ENCODE results near the gene KRT5.

DNA sequence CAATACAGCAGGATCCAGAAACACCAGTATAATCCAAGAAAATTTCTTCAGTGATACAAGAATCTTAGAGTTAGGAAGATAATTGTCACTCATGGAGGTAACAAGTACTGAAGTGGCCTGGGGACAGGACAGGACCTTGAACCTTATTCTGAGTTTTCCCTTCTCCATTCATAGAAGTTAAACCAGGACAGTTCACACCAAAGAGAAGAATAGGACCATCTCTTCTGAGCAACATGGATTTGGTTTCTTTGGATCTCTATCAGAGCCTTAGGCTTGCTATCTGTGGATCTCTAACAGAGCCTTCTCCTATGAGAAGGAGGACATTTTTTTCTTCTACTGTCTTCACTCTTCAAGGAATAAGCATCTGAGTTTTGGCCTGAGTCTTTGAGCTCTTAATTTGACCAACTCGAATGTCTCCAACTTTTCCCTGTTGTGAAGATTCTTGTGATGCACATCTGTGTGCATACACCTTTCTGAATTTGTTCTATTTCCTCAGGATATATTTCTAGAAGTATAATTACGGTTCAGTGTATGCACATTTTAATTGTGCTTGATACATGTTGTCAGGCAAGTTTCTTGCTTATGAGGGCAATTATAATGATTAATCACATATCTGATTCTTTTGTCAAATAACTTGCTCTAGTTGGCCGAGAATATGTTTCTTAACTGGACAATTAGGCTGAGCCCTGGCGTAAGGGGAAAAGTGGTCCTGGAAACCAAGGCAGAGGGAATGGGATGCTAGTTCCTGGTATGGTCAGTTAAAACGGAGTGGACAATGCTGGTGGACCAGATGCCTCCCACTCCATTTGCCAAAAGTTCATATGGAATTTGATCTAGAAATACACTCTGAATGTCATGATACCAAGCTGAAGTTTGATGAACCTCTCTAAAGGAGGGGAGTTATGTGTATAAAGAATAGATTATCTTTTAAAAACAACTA is 33.8 kb downstream of the KRT5 start:
- TF ChIP-seq, protein P1, sequence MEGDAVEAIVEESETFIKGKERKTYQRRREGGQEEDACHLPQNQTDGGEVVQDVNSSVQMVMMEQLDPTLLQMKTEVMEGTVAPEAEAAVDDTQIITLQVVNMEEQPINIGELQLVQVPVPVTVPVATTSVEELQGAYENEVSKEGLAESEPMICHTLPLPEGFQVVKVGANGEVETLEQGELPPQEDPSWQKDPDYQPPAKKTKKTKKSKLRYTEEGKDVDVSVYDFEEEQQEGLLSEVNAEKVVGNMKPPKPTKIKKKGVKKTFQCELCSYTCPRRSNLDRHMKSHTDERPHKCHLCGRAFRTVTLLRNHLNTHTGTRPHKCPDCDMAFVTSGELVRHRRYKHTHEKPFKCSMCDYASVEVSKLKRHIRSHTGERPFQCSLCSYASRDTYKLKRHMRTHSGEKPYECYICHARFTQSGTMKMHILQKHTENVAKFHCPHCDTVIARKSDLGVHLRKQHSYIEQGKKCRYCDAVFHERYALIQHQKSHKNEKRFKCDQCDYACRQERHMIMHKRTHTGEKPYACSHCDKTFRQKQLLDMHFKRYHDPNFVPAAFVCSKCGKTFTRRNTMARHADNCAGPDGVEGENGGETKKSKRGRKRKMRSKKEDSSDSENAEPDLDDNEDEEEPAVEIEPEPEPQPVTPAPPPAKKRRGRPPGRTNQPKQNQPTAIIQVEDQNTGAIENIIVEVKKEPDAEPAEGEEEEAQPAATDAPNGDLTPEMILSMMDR (IDR thresholded peaks at IDR 0.05), result no peak
- TF ChIP-seq POLR2A (IDR thresholded peaks at IDR 0.05), result no peak

All from Peyer's patch (tissue), 4 donors.